GM12865 (cell line): Measurements from ENCODE around the gene TNIP1.

Experiments used
- DNase-seq: peaks from one replicate; pipeline ENCODE4 v3.0.0; 2010; ENCODE audit warnings: low read depth
- H3K4me3 ChIP-seq: 2 replicates; pipeline ENCODE4 v1.5.1; 2011; ENCODE audit warnings: mild to moderate bottlenecking, low read depth, low read length, control low read depth
- CTCF ChIP-seq: IDR thresholded peaks from 2 replicates; pipeline ENCODE4 v1.5.1; 2011; ENCODE audit warnings: low read length, control low read depth, low read depth, inconsistent platforms; ENCODE audit not compliant: insufficient read depth; ENCODE audit errors: missing control alignments

TNIP1 gene

GRCh38 chr5:151024440-151025249 lies 56.2 kb downstream of the TNIP1 start:
- TF ChIP-seq CTCF = no peak
- DNase-seq = no peak
- H3K4me3 ChIP-seq = no peak overlapping the region

GRCh38 chr5:151023651-151024050 lies 57.2 kb downstream of the TNIP1 start:
- no peak for TF ChIP-seq CTCF
- no peak for DNase-seq

GRCh38 chr5:151023047-151023615 lies 57.7 kb downstream of the TNIP1 start:
- TF ChIP-seq CTCF = no peak
- no peak overlapping the region for H3K4me3 ChIP-seq
- DNase-seq = no peak

More at GRCh38 chr5:151023651-151024050, 57.2 kb downstream of the TNIP1 start:
- H3K4me3 ChIP-seq = no peak overlapping the region

GRCh38 chr5:151022511-151023018 lies 58.3 kb downstream of the TNIP1 start:
- DNase-seq = no peak
- no peak overlapping the region for H3K4me3 ChIP-seq
- TF ChIP-seq CTCF = no peak

GRCh38 chr5:151021746-151022145 lies 59.1 kb downstream of the TNIP1 start:
- DNase-seq = no peak
- no peak for TF ChIP-seq CTCF

GRCh38 chr5:151020304-151021110 lies 60.3 kb downstream of the TNIP1 start, which contains the start of gene GPX3:
Gene GPX3, plus strand, starts transcription at chr5:151020591. Its CDS starts 64 bp downstream, at chr5:151020655.
- DNase-seq = no peak
- TF ChIP-seq CTCF = no peak
- H3K4me3 ChIP-seq = no peak within 1 kb of the TSS

More at GRCh38 chr5:151021746-151022145, 59.1 kb downstream of the TNIP1 start:
- H3K4me3 ChIP-seq = no peak overlapping the region
